H54 (cell line): Measurements from ENCODE around the gene PCP2.

Experiments used
- DNase-seq: peaks from one replicate; pipeline ENCODE4 v3.0.0; 2011; ENCODE audit warnings: low spot score, mixed read lengths; ENCODE audit not compliant: insufficient read length
- FAIRE-seq: peaks from 3 replicates; lab custom pipeline; 2011; peaks lifted over from hg19 to GRCh38; lab: Jason Lieb, UNC
- POLR2A ChIP-seq: IDR thresholded peaks from 2 replicates; pipeline ENCODE4 v1.6.1; 2011; ENCODE audit warnings: low read depth, mild to moderate bottlenecking, low read length

PCP2 gene

GRCh38 chr19:7672522-7672921 is 39.0 kb upstream of the PCP2 start:
- TF ChIP-seq POLR2A: no peak
- FAIRE-seq: no peak
- DNase-seq: no peak

GRCh38 chr19:7670790-7671189 is 37.3 kb upstream of the PCP2 start:
- no peak for FAIRE-seq
- TF ChIP-seq POLR2A: no peak

DNA sequence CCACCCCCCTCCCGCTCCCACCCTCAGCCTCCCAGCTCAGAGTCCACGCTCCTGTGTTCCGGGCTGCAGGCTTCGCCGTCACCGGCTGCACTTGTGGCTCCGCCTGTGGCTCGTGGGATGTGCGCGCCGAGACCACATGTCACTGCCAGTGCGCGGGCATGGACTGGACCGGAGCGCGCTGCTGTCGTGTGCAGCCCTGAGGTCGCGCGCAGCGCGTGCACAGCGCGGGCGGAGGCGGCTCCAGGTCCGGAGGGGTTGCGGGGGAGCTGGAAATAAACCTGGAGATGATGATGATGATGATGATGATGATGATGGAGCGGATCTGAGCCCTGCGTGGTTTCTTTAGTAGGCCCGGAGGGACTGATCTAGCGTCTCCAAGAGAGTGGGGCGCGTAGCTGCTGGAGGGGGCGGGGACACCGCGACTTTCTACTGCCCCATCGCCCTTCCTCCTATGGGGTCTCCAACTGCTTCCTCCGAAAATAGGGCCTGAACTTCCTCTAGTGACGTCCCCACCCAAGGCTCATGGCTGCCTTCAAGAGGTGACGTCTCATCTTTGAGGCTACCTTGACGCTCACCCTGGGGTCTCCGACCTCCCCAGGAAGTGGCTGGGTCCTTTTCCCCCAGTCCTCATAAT is 36.7 kb upstream of the PCP2 start:
- FAIRE-seq (no peak), DNase-seq (no peak)
- no peak for TF ChIP-seq POLR2A

More at GRCh38 chr19:7670790-7671189, 37.3 kb upstream of the PCP2 start:
- no peak for DNase-seq

- no peak for FAIRE-seq
Measured at GRCh38 chr19:7669641-7670040, 36.1 kb upstream of the PCP2 start.

GRCh38 chr19:7668842-7669241 is 35.3 kb upstream of the PCP2 start, which contains the start of gene RETN:
RETN (plus strand) TSS chr19:7669049; CDS start chr19:7669327, 278 bp downstream.
- no peak for FAIRE-seq
- no peak for TF ChIP-seq POLR2A
- DNase-seq: no peak

More at GRCh38 chr19:7669641-7670040, 36.1 kb upstream of the PCP2 start:
- TF ChIP-seq POLR2A: no peak
- no peak for DNase-seq

DNA sequence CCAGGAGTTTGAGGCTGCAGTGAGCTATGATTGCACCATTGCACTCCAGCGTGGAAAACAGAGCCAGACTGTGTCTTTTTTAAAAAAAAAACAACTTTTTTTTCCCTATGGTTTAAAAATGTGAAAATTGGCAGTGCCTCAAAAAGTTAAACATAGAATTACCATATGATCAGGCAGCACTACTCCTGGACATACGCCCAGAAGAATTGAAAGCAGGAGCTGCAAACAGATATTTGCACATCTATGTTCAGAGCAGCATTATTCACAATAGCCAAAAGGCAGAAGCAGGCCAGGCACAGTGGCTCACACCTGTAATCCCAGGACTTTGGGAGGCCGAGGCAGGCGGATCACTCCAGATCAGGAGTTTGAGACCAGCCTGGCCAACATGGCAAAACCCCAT is 31.6 kb upstream of the PCP2 start:
- no peak for DNase-seq
- no peak for TF ChIP-seq POLR2A
- FAIRE-seq: no peak

- DNase-seq: no peak
- no peak for TF ChIP-seq POLR2A
- no peak for FAIRE-seq
Measured at GRCh38 chr19:7663706-7664105, 30.2 kb upstream of the PCP2 start.

- no peak for TF ChIP-seq POLR2A
- FAIRE-seq: no peak
- DNase-seq: no peak
Measured at GRCh38 chr19:7662657-7663056, 29.1 kb upstream of the PCP2 start.

- FAIRE-seq: no peak
- no peak for TF ChIP-seq POLR2A
- no peak for DNase-seq
Measured at GRCh38 chr19:7661744-7662538, 28.4 kb upstream of the PCP2 start.

DNA sequence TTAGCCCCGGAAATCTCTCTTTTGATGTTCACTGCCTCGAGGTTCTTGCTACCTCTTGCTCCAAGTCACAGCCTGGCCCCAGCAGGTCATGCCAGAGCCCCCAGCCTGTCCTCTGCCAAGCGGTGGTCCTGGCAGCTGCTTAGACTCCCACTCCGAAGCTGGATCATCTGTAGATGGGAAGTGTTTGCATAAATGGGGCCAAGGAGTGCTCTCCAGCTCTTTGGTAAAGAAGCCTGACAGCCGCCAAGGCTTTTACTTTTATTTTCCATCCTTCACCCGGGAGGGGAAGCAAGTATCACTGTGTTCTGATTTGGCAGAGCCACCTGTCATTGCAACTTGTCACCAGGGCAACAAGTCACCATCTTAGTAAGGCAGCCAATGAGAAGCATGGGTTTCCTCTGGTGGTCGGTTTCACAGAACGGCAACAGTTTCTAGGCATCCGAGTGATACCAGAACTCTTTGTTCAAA is 24.7 kb upstream of the PCP2 start:
- no peak for TF ChIP-seq POLR2A
- DNase-seq: no peak
- no peak for FAIRE-seq

- no peak for TF ChIP-seq POLR2A
- DNase-seq (no peak), FAIRE-seq (no peak)
Measured at GRCh38 chr19:7657131-7657751, 23.7 kb upstream of the PCP2 start.

GRCh38 chr19:7655581-7655980 is 22.1 kb upstream of the PCP2 start:
- FAIRE-seq (no peak), DNase-seq (no peak)
- no peak for TF ChIP-seq POLR2A

- DNase-seq (no peak), FAIRE-seq (no peak)
- TF ChIP-seq POLR2A: no peak
Measured at GRCh38 chr19:7654401-7654800, 20.9 kb upstream of the PCP2 start.

DNA sequence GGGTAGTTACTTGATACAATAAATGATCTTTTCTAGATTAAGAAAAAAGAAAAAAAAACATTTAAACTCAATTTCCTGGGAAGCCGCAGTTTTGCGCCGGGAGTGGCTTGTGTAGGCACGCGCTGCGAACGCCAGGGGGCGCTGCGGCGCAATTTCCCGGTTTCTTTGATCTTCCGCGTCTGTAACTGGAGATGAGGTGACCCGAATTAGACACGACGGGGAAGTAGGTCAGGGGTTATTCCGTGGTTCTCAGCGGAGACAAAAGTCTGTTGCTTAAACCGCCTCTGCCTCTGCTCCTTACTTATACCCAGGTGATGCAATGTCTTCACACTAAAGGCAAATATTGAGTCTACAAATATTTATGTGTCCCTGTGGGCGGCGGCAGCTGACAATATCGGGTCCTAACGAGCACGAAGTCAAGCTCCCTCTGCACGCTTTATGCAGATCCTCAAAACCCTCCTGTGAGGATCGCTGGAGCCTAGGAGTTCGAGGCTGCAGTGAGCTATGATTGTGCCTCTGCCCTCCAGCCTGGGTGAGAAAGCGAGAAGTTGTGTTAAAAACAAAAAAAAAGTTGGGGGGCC is 18.6 kb upstream of the PCP2 start:
- DNase-seq (peak; percentile 86), FAIRE-seq (peak; percentile 6)
- TF ChIP-seq POLR2A: no peak
